HL-60 (cell line): ENCODE data around the gene ARMC9.

Experiments used
- POLR2AphosphoS5 ChIP-seq: IDR thresholded peaks from 2 replicates; pipeline ENCODE4 v1.6.1; 2012; ENCODE audit warnings: low read depth
- SPI1 ChIP-seq: IDR thresholded peaks from 2 replicates; pipeline ENCODE4 v1.6.1; 2012; ENCODE audit warnings: low read depth, mild to moderate bottlenecking, borderline replicate concordance
- TF ChIP-seq, protein P1 (sequence below): IDR thresholded peaks from one replicate; pipeline ENCODE4 v1.5.1; 2011; ENCODE audit warnings: low read length, control low read depth, inconsistent platforms; ENCODE audit not compliant: insufficient read depth
- TF ChIP-seq, protein P2 (sequence below): IDR thresholded peaks from 2 replicates; pipeline ENCODE4 v1.6.1; 2012; ENCODE audit warnings: low read depth; ENCODE audit not compliant: insufficient replicate concordance

DNA sequence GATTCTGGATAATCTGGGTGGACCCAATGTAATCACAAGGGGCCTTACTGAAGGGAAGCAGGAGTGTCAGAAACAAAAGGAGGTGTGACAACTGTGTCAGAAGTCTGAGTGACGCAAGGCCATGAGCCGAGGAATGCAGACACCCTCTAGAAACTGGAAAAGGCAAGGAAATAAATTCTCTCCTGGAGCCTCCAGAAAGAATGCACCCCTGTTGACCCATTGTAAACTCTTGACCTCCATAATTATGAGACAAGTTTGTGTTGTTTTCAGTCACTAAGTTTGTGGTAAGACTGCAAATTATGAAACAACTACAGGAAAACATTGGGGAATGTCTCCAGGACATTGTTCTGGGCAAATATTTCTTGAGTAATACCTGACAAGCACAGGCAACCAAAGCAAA, 149.7 kb downstream of the ARMC9 start:
- TF ChIP-seq, protein P1, sequence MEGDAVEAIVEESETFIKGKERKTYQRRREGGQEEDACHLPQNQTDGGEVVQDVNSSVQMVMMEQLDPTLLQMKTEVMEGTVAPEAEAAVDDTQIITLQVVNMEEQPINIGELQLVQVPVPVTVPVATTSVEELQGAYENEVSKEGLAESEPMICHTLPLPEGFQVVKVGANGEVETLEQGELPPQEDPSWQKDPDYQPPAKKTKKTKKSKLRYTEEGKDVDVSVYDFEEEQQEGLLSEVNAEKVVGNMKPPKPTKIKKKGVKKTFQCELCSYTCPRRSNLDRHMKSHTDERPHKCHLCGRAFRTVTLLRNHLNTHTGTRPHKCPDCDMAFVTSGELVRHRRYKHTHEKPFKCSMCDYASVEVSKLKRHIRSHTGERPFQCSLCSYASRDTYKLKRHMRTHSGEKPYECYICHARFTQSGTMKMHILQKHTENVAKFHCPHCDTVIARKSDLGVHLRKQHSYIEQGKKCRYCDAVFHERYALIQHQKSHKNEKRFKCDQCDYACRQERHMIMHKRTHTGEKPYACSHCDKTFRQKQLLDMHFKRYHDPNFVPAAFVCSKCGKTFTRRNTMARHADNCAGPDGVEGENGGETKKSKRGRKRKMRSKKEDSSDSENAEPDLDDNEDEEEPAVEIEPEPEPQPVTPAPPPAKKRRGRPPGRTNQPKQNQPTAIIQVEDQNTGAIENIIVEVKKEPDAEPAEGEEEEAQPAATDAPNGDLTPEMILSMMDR = no peak
- no peak for TF ChIP-seq POLR2AphosphoS5
- TF ChIP-seq, protein P2, sequence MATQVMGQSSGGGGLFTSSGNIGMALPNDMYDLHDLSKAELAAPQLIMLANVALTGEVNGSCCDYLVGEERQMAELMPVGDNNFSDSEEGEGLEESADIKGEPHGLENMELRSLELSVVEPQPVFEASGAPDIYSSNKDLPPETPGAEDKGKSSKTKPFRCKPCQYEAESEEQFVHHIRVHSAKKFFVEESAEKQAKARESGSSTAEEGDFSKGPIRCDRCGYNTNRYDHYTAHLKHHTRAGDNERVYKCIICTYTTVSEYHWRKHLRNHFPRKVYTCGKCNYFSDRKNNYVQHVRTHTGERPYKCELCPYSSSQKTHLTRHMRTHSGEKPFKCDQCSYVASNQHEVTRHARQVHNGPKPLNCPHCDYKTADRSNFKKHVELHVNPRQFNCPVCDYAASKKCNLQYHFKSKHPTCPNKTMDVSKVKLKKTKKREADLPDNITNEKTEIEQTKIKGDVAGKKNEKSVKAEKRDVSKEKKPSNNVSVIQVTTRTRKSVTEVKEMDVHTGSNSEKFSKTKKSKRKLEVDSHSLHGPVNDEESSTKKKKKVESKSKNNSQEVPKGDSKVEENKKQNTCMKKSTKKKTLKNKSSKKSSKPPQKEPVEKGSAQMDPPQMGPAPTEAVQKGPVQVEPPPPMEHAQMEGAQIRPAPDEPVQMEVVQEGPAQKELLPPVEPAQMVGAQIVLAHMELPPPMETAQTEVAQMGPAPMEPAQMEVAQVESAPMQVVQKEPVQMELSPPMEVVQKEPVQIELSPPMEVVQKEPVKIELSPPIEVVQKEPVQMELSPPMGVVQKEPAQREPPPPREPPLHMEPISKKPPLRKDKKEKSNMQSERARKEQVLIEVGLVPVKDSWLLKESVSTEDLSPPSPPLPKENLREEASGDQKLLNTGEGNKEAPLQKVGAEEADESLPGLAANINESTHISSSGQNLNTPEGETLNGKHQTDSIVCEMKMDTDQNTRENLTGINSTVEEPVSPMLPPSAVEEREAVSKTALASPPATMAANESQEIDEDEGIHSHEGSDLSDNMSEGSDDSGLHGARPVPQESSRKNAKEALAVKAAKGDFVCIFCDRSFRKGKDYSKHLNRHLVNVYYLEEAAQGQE = no peak
- TF ChIP-seq SPI1 = no peak
